Heart right ventricle (tissue), 16 donors: ENCODE results near the gene LYSMD4. TPM values are rescaled to one million over a fixed set of nuclear protein-coding genes. Genes with fewer than 3 reads are reported as not detected.

Experiments used
- ATAC-seq, 8 donors: fragments of 200-7000 bp; cut with Tn5 transposase; one replicate each; pipeline ENCODE4 v1.9.1; 2020; ENCODE audit warnings: mild to moderate bottlenecking in 8 of 8, moderate library complexity in 8 of 8, moderate number of reproducible peaks in 1 of 8
- DNase-seq, 2 donors: peaks; one replicate each; pipeline ENCODE4 v3.0.0-alpha.2; 2020
- H3K27ac ChIP-seq, 10 donors: fragments of 200-600 bp; sonication (generic) in 2 of 10; one replicate each; pipeline versions ENCODE4 v1.5.0 to v1.8.0; 2020 to 2022; ENCODE audit warnings: mild to moderate bottlenecking in 3 of 10
- H3K27me3 ChIP-seq, 7 donors: fragments of 200-600 bp; one replicate each; pipeline ENCODE4 v1.8.0; 2021 to 2022; ENCODE audit warnings: mild to moderate bottlenecking in 2 of 7
- H3K36me3 ChIP-seq, 9 donors: fragments of 200-600 bp; sonication (generic) in 1 of 9; one replicate each; pipeline versions ENCODE4 v1.5.0 to v1.8.0; 2020 to 2022; ENCODE audit warnings: mild to moderate bottlenecking in 2 of 9
- H3K4me1 ChIP-seq, 9 donors: fragments of 200-600 bp; sonication (generic) in 1 of 9; one replicate each; pipeline versions ENCODE4 v1.5.0 to v1.8.0; 2020 to 2022; ENCODE audit warnings: mild to moderate bottlenecking in 4 of 9
- H3K4me3 ChIP-seq, 10 donors: fragments of 200-600 bp; sonication (generic) in 2 of 10; one replicate each; pipeline versions ENCODE4 v1.5.0 to v1.8.0; 2020 to 2022; ENCODE audit warnings: mild to moderate bottlenecking in 7 of 10, moderate library complexity in 2 of 10
- H3K9me3 ChIP-seq, 11 donors: fragments of 200-600 bp in 10 of 11; sonication (generic) in 2 of 11; one replicate each; pipeline versions ENCODE4 v1.5.0 to v1.8.0; 2013 to 2022; ENCODE audit warnings: mild to moderate bottlenecking in 2 of 11, control low read depth in 1 of 11, moderate library complexity in 1 of 11
- CTCF ChIP-seq, 9 donors: fragments of 200-600 bp; sonication (generic) in 2 of 9; IDR thresholded peaks; one replicate each; pipeline versions ENCODE4 v1.5.0 to v1.8.0; 2021 to 2022; ENCODE audit warnings: antibody characterized with exemption in 9 of 9, mild to moderate bottlenecking in 5 of 9, moderate library complexity in 1 of 9
- WGBS, 2 donors: extraction: QIAGEN DNeasy Blood & Tissue Kit; methylation state at CpG; one replicate each; pipeline ENCODE4 v1.1.7; 2013; ENCODE audit warnings: inconsistent platforms in 1 of 2; 5-methylcytosine and 5-hydroxymethylcytosine counted together
- intact Hi-C, 10 donors: fragments of 100-400 bp; cut with DNase I; formaldehyde crosslinking; loops; one replicate each; pipeline versions ENCODE4 v1.11.1 to v1.14.2; 2022
- polyA plus RNA-seq, 2 donors: library from polyadenylated mRNA; stranded (reverse); fragments of 200-250 nt; gene quantifications; one replicate each; pipeline ENCODE4 v1.2.3, GENCODE V29; 2013
- total RNA-seq, 10 donors: library from RNA; stranded (reverse); fragmentation: NEBNext Ultra II Directional in 3 of 10; extraction: Animal tissue kit (Norgen Biotek cat#: 25700) in 3 of 10; gene quantifications; one replicate each; pipeline versions ENCODE4 v1.2.1 to v1.2.4, GENCODE V29; 2021 to 2023
- donor health status: Arrhythmogenic right ventricular cardiomyopathy.
- donor health status: ischemic (EF 13 %, LVEDD 7.1; RV severe dilation, severe dysfunction).
- donor health status: healthy with polysubstance abuse.
- donor health status: DM: no; HTN: yes; CAD: no.
- donor health status: DM: no; HTN: no; CAD: no.
- donor health status: ischemic (EF 25% LVEDD 6.9; RV normal size, moderate dysfunction).
- donor health status: ischemic (EF 25% LVEDD 5.7; RV mildly dilated, moderate dysfunction).
- donor health status: healthy.
- donor health status: DM: yes; HTN: yes; CAD: no.
- donor health status: Ischemic cardiomyopathy.
- donor health status: ischemic (EF 35%, LVEDD 5.7; RV mildly dilated, moderate dysfunction).
- donor health status: nonischemic (EF 11% LVEDD 7.7; RV severe dilation, severe dysfunction).
- donor health status: DM: yes; HTN: yes; CAD: no.
- donor health status: PGD.
- donor health status: ischemic (EF 29% LVEDD 5.4; RV normal size, mild dysfunction).
- donor health status: nonischemic (EF 23%, LVEDD 6.1; RV moderate dilation, normal function).

LYSMD4 gene
- total and polyA plus RNA-seq, 12 donors = 6.4 to 16.7 (median 11.9) TPM

- intact Hi-C loops = no loop called here
- Histone ChIP-seq H3K27ac (no peak overlapping the region), H3K9me3 (no peaks in the 10 kb centered on the region), H3K4me1 (no peaks in the 10 kb centered on the region), H3K4me3 (no peak overlapping the region), H3K27me3 (no peaks in the 10 kb centered on the region), H3K36me3 (no peaks in the 10 kb centered on the region)
- ATAC-seq = peak in 1 of 8 donors; percentile 22
- TF ChIP-seq CTCF (IDR thresholded peaks at IDR 0.05) = no peak
- WGBS, 2 donors = 82 to 87% methylated on average over 2 of the region's 2 CpGs
- DNase-seq = no peak
Observed at GRCh38 chr15:99741835-99742234, 8.6 kb upstream of the LYSMD4 start.

GRCh38 chr15:99738021-99738847 lies 5.0 kb upstream of the LYSMD4 start:
- H3K4me1 ChIP-seq = peaks cover 0 to 5% (median 3%) of the 10 kb centered on the region in 9 donors
- no peaks in the 10 kb centered on the region for H3K36me3 ChIP-seq
- no peak for TF ChIP-seq CTCF (IDR thresholded peaks at IDR 0.05)
- DNase-seq = no peak
- no peaks in the 10 kb centered on the region for H3K9me3 ChIP-seq
- 74 to 80% methylated on average over 7 of the region's 7 CpGs for WGBS, 2 donors
- no peak overlapping the region for H3K27ac ChIP-seq
- no peaks in the 10 kb centered on the region for H3K27me3 ChIP-seq
- ATAC-seq = no peak
- H3K4me3 ChIP-seq = no peak overlapping the region
- intact Hi-C loops = loop anchor here in 4 of 10 donors (10.0 kb wide), 2 partner anchors 453 to 633 kb away; partner anchors contain the start of gene SYNM (in 1 of the 4)

- WGBS, 2 donors = 68 to 71% methylated on average over 2 of the region's 2 CpGs
- DNase-seq = no peak
- no peak for TF ChIP-seq CTCF (IDR thresholded peaks at IDR 0.05)
- ATAC-seq = no peak
- H3K36me3 ChIP-seq = no peaks in the 10 kb centered on the region
- intact Hi-C loops = loop anchor here in 4 of 10 donors (10.0 kb wide), 2 partner anchors 452 to 632 kb away; partner anchors contain the start of gene SYNM (in 1 of the 4)
- H3K4me3 ChIP-seq = no peak overlapping the region
- no peak overlapping the region for H3K27ac ChIP-seq
- no peaks in the 10 kb centered on the region for H3K27me3 ChIP-seq
- peaks cover 0 to 17% (median 8%) of the 10 kb centered on the region in 9 donors for H3K4me1 ChIP-seq
- no peaks in the 10 kb centered on the region for H3K9me3 ChIP-seq
Observed at GRCh38 chr15:99736702-99737101, 3.5 kb upstream of the LYSMD4 start.

DNA sequence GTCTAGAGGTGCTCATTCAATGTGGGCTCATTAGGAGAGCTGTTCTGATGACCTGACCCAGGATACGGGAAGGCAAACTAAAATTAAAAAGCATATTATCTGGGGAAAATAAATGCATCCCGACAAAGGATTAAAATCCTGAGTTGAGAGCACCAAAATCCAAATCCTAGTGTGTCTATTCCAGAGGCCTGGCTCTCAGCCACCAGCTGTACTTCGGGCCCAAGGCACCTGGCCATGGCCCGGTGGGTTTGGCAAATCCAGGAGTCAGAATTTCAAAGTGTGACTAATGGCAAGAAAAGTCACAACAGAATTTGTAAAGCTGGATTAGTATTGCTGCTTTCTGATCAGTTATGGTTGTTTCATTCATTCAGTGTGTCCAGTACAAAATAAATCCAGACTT lies 2.6 kb upstream of the LYSMD4 start:
- no peak overlapping the region for H3K4me3 ChIP-seq
- no peak for ATAC-seq
- H3K4me1 ChIP-seq = peaks cover 0 to 25% (median 14%) of the 10 kb centered on the region in 9 donors
- H3K9me3 ChIP-seq = no peaks in the 10 kb centered on the region
- DNase-seq = no peak
- no peak for TF ChIP-seq CTCF (IDR thresholded peaks at IDR 0.05)
- peaks cover 0 to 4% (median 0%) of the 10 kb centered on the region in 9 donors for H3K36me3 ChIP-seq
- intact Hi-C loops = loop anchor here in 4 of 10 donors (10.0 kb wide), 2 partner anchors 451 to 631 kb away; partner anchors contain the start of gene SYNM (in 1 of the 4)
- H3K27me3 ChIP-seq = no peaks in the 10 kb centered on the region
- H3K27ac ChIP-seq = no peak overlapping the region
- whole genome bisulfite sequencing, 2 donors = 87 to 90% methylated on average over 4 of the region's 4 CpGs
